ENCODE data around the gene ARFGEF2. TPM values are rescaled to one million over a fixed set of nuclear protein-coding genes. Genes with fewer than 3 reads are reported as not detected.
A peak's percentile ranks its signal among the peaks of the same experiment; 100 is the strongest.

Gene ARFGEF2
- total RNA-seq, 1 donor: 52.7 TPM

DNA sequence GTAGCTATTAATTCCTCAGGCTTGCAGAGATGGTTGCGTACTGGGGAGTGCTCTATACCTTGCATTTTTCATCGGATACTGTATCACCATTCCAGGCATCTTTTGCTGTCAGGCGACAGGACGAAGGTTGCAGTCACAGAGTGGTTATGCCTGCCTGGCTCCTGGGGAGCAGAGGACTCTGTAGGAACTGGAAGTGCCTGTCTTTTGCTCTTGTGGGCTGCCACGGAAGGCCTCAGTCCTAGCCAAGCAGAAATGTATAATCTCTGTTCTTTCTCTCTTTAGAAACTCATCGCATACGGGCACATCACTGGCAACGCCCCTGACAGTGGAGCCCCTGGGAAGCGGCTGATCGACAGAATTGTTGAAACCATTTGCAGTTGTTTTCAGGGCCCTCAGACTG lies 29.5 kb downstream of the ARFGEF2 start:
- no peak overlapping the region for H3K4me3 ChIP-seq (ENCODE audit: low read depth, low read length)
- TF ChIP-seq, protein P1, sequence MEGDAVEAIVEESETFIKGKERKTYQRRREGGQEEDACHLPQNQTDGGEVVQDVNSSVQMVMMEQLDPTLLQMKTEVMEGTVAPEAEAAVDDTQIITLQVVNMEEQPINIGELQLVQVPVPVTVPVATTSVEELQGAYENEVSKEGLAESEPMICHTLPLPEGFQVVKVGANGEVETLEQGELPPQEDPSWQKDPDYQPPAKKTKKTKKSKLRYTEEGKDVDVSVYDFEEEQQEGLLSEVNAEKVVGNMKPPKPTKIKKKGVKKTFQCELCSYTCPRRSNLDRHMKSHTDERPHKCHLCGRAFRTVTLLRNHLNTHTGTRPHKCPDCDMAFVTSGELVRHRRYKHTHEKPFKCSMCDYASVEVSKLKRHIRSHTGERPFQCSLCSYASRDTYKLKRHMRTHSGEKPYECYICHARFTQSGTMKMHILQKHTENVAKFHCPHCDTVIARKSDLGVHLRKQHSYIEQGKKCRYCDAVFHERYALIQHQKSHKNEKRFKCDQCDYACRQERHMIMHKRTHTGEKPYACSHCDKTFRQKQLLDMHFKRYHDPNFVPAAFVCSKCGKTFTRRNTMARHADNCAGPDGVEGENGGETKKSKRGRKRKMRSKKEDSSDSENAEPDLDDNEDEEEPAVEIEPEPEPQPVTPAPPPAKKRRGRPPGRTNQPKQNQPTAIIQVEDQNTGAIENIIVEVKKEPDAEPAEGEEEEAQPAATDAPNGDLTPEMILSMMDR (IDR thresholded peaks at IDR 0.05; ENCODE audit: insufficient read depth, low read length): no peak

DNA sequence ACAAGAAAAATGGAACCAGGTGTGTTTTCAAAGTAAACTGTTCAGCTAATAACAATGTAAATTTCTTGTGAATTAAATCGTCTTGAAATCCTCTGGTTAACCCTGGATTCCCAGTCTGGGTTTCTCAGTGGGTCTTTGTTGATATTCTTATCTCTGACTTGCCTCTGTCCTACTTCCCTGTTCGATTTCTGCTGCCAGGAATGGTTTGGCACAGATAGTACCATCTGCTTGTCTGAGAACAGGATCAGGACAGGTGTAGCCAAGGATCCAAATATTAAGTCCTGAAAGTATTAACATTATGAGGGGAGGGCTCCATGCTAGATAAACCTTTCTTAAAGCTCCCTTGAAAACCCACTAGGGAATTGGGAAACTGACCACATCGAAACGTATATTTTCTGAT lies 30.1 kb downstream of the ARFGEF2 start:
- DNase-seq (ENCODE audit: low read depth): no peak
- TF ChIP-seq, protein P1 (IDR thresholded peaks at IDR 0.05; ENCODE audit: insufficient read depth, low read length): no peak
- no peak overlapping the region for H3K4me3 ChIP-seq (ENCODE audit: low read depth, low read length)

More for the DNA sequence above, 29.5 kb downstream of the ARFGEF2 start:
- DNase-seq (ENCODE audit: low read depth): no peak

DNA sequence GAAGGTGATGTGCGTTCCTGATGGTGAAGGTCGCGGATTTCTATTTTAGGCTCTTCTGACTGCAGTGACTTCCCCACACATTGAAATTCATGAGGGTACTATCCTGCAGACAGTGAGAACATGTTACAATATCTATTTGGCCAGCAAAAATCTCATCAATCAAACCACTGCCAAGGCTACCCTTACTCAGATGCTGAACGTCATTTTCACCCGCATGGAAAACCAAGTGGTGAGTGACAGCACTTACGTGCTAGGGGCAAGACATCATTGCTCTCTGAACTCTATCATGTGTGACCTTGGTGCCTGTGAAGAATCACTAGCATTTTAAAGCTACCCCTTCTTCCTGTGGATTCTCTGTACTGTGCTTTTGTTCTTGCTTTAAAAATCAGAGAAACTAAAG lies 31.1 kb downstream of the ARFGEF2 start:
- DNase-seq (ENCODE audit: low read depth): no peak
- TF ChIP-seq, protein P1 (IDR thresholded peaks at IDR 0.05; ENCODE audit: insufficient read depth, low read length): no peak
- no peak overlapping the region for H3K4me3 ChIP-seq (ENCODE audit: low read depth, low read length)

DNA sequence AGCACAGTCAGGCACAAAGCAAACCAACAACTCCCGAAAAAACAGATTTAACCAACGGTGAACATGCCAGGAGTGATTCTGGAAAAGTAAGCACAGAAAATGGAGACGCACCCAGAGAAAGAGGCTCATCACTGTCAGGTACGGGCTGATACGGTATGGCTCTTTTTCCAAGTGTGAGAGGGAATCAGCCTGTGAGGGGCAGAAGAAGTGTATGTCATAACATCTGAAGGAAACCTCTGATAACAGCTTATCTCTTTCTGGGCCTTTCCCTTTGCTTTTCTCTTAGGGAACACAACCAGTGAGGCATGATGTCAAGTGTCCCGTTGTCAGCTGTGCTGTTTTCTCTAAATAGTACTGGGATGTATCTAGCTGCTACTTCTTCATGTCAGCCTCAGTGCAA lies 32.1 kb downstream of the ARFGEF2 start:
- DNase-seq (ENCODE audit: low read depth): no peak
- no peak overlapping the region for H3K4me3 ChIP-seq (ENCODE audit: low read depth, low read length)
- TF ChIP-seq, protein P1 (IDR thresholded peaks at IDR 0.05; ENCODE audit: insufficient read depth, low read length): no peak

DNA sequence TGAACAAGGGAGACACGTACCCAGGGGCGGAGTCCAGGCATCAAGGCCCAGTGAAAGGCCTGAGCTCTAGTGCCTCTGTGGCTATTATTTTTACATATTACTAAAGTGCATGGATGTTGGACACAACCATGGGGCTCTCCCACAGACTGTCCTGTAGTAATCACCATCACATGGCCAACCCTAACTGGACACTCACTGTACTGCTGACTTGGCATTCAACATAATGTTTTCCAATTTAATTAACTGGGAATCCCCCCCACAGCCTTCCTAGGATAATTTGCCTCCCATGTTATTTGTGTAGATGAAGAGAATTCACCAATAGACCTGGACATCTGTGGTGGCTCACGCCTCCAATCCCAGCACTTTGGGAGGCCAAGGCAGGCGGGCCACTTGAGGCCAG lies 34.5 kb downstream of the ARFGEF2 start:
- no peak for DNase-seq (ENCODE audit: low read depth)
- H3K4me3 ChIP-seq (ENCODE audit: low read depth, low read length): no peak overlapping the region
- TF ChIP-seq, protein P1 (IDR thresholded peaks at IDR 0.05; ENCODE audit: insufficient read depth, low read length): no peak

DNA sequence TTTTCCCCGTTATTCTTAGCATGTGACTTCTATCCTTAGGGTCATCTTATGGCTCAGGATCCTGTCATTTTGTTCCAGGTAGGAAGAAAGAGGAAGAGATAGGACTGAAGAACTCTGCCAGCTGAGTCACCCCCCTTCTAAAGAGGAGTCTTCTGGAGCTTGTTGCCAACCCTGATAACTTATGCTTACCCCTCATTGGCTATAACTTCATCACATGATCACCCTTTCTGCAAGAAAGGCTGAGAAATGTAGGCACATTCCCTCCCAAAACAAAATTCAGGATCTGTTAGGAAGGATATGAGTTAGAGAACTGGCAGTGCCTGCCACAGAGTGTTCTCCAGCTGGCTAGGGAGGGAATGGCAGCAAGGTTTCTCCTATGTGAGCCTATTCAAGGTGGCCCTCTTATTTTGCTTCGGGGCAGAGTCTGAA lies 35.6 kb downstream of the ARFGEF2 start:
- TF ChIP-seq, protein P1 (IDR thresholded peaks at IDR 0.05; ENCODE audit: insufficient read depth, low read length): no peak
- DNase-seq (ENCODE audit: low read depth): peak; percentile 47
- no peak overlapping the region for H3K4me3 ChIP-seq (ENCODE audit: low read depth, low read length)

DNA sequence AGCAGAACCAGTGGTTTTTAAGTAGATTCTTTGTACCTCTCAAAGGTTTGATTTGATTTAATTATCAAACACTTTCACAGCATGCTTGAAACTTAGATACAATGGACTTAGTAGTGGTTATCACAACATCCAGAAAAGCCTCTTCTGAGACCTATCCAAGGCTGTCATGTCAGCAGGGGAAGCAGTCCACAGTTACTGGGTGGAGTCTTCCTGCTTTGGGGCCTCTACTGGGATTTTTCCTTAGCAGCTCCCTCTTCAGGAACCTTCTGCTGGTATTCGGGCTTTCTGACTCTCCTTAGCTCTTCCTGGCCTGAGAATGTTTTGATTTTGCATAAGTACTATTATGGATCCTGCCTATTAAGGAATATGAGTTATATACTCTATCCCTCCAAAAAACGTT lies 36.0 kb downstream of the ARFGEF2 start:
- DNase-seq (ENCODE audit: low read depth): peak; percentile 60
- H3K4me3 ChIP-seq (ENCODE audit: low read depth, low read length): no peak overlapping the region
- TF ChIP-seq, protein P1 (IDR thresholded peaks at IDR 0.05; ENCODE audit: insufficient read depth, low read length): peak; percentile 44
